Activated T-cell treated with anti-CD3 and anti-CD28 coated beads, Interleukin-2, amount 50 U/mL, for 4 hours (primary cell): ENCODE data around the gene FXYD1. TPM values are rescaled to one million over a fixed set of nuclear protein-coding genes. Genes with fewer than 3 reads are reported as not detected.
"Not testable (repeated sequence)": the region's sequence is repeated elsewhere in the genome, so short reads cannot be mapped to it uniquely, and the experiment has no call there.

Source experiments
- ATAC-seq, 2 donors: fragments of 200-7000 bp; cut with Tn5 transposase; one replicate each; pipeline ENCODE4 v1.10.0; 2021
- DNase-seq: peaks from one replicate; pipeline ENCODE4 v3.0.0-alpha.2; 2020
- H3K27me3 Mint-ChIP-seq: one replicate; pipeline ENCODE4 v1.8.0; 2021; ENCODE audit warnings: low read depth, mixed read lengths
- H3K36me3 Mint-ChIP-seq: one replicate; pipeline ENCODE4 v1.8.0; 2022; ENCODE audit warnings: mixed read lengths; ENCODE audit not compliant: insufficient read depth
- H3K4me1 Mint-ChIP-seq: one replicate; pipeline ENCODE4 v1.8.0; 2021; ENCODE audit warnings: low read depth, mixed read lengths
- H3K4me3 Mint-ChIP-seq: one replicate; pipeline ENCODE4 v1.8.0; 2021; ENCODE audit warnings: mild to moderate bottlenecking, moderate library complexity, mixed read lengths
- H3K9me3 Mint-ChIP-seq: one replicate; pipeline ENCODE4 v1.8.0; 2021; ENCODE audit warnings: mixed read lengths
- total RNA-seq, 3 donors: library from RNA; stranded (reverse); gene quantifications; one replicate each; pipeline ENCODE4 v1.2.1, GENCODE V29; 2021

The FXYD1 gene
- 1 to 10 TPM in 2 of 3 donors, under 1 TPM in 1; 0.95 to 1.6 (median 1.4) TPM for total RNA-seq

DNA sequence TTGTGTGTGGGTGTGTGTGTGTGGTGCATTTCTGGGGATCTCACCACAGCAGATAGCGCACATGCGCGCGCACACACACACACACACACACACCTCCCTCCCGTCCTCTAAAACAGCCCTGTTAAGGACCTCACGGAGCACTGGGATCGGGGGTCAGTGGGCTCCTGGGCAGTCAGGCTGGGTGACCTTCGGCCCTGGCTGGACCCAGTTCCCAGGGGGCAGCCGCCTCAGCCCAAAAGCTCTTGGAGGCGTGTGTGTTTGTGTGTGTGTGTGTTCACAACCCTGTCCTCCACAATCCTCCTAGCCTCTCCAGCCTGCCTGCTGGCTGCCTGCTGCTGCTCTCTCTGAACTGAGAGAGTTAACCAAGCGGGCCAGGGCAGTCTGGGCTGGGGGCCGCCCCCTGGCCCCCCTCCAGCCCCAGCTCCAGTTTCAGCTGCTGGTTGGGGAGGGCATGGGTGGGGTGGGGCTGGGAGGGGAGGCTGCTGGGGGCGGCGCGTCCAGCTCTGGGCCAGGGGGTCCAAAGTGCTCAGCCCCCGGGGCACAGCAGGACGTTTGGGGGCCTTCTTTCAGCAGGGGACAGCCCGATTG lies at the start of gene FXYD1:
FXYD1 (plus strand) TSS at position 520 of the 588 bp plus-strand sequence. CDS start 1,256 bp downstream, outside the sequence.
- no peak within 1 kb of the TSS for H3K4me3 Mint-ChIP-seq
- DNase-seq: no peak
- peaks cover 22% of the 10 kb centered on the region for H3K4me1 Mint-ChIP-seq
- H3K9me3 Mint-ChIP-seq: no peaks in the 10 kb centered on the region
- no peaks in the 10 kb centered on the region for H3K36me3 Mint-ChIP-seq
- no peaks in the 10 kb centered on the region for H3K27me3 Mint-ChIP-seq
- no peak for ATAC-seq

GRCh38 chr19:35089554-35089953 lies 49.1 kb upstream of the FXYD1 start:
- no peak for DNase-seq
- Mint-ChIP-seq H3K36me3 (no peaks in the 10 kb centered on the region), H3K27me3 (peaks cover 4% of the 10 kb centered on the region), H3K4me1 (peaks cover 16% of the 10 kb centered on the region), H3K4me3 (no peak overlapping the region), H3K9me3 (no peaks in the 10 kb centered on the region)
- no peak for ATAC-seq

- no peak for DNase-seq
- H3K9me3 Mint-ChIP-seq: no peaks in the 10 kb centered on the region
- no peaks in the 10 kb centered on the region for H3K36me3 Mint-ChIP-seq
- peaks cover 16% of the 10 kb centered on the region for H3K4me1 Mint-ChIP-seq
- ATAC-seq: peak in 1 of 2 donors; percentile 27
- no peak overlapping the region for H3K4me3 Mint-ChIP-seq
- H3K27me3 Mint-ChIP-seq: peaks cover 4% of the 10 kb centered on the region
Measured at GRCh38 chr19:35090160-35090505, 48.5 kb upstream of the FXYD1 start.

DNA sequence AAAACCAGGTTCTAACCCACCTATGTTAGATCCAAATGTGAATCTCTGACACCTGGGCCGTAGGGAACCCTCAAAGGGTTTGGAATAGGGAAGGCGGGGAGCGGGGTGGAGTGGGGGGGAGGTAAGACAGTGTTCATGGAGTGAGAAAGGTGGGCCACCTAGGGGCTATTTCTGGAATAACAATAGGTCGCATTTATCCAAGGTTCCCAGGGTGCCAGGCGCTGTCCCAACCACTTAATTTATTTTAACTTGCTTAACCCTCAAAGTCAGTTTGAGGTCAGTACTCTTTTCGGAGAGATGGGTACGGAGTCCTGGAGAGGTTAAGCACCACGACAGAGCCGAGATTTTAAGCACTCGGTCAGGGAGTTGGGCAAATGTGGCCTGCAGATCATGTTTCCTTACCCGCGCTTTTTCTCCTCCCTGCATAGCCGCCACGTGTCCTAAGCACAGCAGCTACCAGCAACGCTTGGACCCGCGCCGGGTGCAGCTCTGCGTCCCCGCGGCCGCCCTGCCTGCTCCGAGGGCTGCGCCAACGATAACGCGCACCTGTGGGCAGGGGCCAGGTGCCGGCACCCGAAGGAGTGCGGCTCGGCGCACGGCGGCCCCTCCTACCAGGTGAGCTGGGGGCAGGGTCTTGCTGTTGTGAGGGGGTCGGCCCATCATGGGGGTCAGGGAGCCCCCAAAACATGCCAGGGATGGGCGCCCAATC lies 48.0 kb upstream of the FXYD1 start:
- Mint-ChIP-seq H3K27me3 (peaks cover 4% of the 10 kb centered on the region), H3K9me3 (no peaks in the 10 kb centered on the region), H3K36me3 (no peaks in the 10 kb centered on the region), H3K4me3 (no peak overlapping the region), H3K4me1 (peaks cover 12% of the 10 kb centered on the region)
- DNase-seq (peak; percentile 32), ATAC-seq (peak; percentile 82 to 87)

DNA sequence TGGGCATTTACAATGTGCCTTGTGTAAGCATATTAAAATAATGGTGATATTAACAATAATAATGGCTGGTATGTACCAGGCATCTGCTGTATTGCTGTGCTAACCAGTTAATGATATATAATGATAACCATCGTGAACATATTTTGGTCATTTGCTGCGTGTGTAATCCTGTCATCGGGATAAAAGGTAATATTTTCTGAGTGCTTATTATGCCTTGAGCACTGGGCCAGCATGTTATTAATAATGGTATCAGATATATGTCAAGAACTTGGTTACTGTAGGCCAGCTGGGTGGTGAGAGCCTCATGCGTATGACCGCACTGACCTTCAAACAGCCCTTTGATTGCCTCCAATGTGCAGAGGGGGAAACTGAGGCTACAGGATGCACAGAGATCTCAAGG lies 45.2 kb upstream of the FXYD1 start:
- peaks cover 4% of the 10 kb centered on the region for H3K27me3 Mint-ChIP-seq
- H3K36me3 Mint-ChIP-seq: no peaks in the 10 kb centered on the region

GRCh38 chr19:35093941-35094647 lies 44.5 kb upstream of the FXYD1 start:
- Mint-ChIP-seq H3K4me3 (no peak overlapping the region), H3K9me3 (no peaks in the 10 kb centered on the region), H3K36me3 (no peaks in the 10 kb centered on the region), H3K27me3 (peaks cover 4% of the 10 kb centered on the region), H3K4me1 (peaks cover 4% of the 10 kb centered on the region)
- ATAC-seq (no peak), DNase-seq (no peak)

More for the DNA sequence above, 45.2 kb upstream of the FXYD1 start:
- Mint-ChIP-seq H3K4me3 (no peak overlapping the region), H3K9me3 (no peaks in the 10 kb centered on the region), H3K4me1 (peaks cover 4% of the 10 kb centered on the region)
- ATAC-seq (no peak), DNase-seq (no peak)

DNA sequence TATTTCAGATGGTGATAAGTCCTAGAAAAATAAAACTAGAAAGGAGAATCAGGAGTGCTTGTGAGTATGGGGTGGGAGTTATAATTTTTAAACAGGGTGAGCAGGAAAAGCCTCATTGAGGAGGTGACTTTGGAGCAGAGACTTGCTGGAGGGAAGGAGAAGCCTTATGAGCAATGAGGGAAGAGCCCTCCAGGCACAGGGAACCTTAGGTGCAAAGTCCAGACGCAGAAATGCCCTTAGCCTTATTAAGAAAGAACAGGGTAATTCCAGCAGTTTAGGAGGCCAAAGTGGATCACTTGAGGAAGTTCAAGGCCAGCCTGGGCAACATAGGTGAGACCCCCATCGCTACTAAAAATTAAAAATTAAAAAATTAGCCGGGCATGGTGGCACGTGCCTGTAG lies 44.0 kb upstream of the FXYD1 start:
- DNase-seq (no peak), ATAC-seq (no peak)
- Mint-ChIP-seq H3K36me3 (no peaks in the 10 kb centered on the region), H3K4me1 (peaks cover 4% of the 10 kb centered on the region), H3K27me3 (peaks cover 4% of the 10 kb centered on the region), H3K4me3 (no peak overlapping the region), H3K9me3 (no peaks in the 10 kb centered on the region)

GRCh38 chr19:35095667-35096368 lies 42.8 kb upstream of the FXYD1 start:
- H3K4me1 Mint-ChIP-seq: no peaks in the 10 kb centered on the region
- H3K9me3 Mint-ChIP-seq: no peaks in the 10 kb centered on the region
- DNase-seq (no peak), ATAC-seq (no peak)
- no peaks in the 10 kb centered on the region for H3K36me3 Mint-ChIP-seq
- no peaks in the 10 kb centered on the region for H3K27me3 Mint-ChIP-seq
- H3K4me3 Mint-ChIP-seq: no peak overlapping the region

DNA sequence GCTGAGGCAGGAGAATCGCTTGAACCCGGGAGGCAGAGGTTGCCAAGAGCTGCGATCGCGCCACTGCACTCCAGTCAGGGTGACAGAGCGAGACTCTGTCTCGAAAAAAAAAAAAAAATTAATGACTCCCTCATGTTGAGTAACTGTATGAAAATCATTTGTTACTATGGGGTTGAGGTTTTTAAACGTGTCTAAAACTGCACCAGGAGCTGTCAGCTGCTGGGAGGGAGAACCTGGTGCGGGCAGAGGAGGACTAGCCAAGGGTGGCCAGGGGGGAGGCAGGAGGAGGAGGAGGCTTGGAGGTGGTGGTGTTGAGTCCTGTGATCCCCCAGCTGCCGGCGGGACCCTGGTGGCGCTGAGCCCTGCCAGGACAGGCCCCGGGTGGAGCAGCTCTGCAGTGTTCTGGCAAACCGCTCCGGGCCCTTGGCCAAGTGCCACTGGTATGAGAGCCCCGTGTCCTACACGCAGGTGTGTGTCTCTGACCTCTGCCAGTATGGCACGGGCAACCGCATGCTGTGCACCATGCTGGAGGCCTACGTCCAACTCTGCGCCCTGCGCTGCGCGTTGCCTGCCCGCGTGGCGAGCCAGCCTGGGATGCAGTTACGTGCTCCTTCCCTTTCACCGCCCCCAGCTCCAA lies 40.1 kb upstream of the FXYD1 start:
- DNase-seq: no peak

DNA sequence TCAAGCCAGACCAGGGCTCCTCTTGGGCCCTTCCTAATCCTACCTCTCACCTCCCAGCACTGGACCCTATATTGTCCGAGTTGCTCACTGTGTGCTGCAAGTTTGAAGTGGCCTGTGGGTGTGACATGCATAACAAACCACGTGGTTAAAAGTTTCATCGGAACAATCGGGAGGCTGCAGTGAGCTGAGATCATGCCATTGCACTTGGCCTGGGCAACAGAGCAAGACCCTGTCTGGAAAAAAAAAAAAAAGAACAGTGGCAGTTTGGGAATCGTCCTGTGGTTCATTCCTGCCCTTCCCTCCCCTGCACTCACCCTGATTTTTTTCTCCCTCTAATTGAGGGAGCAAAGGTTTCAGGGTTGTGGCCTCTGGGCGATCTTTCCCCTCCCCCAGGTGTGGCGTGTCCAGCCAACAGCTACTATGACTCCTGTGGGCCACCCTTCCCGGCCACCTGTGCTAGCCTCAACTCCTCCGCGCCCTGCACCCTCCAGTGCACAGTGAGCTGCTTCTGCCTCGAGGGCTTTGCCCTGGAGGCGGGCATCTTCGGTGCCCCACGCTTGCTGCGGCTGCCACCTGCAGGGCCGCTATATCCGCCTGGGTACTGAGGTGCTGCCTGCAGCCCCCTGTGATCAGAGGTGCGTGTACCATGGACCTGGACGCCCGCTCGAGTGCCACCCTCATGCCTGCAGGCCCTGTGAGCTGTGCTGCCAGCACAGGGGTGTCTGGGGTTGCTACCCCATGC lies 39.3 kb upstream of the FXYD1 start:
- Mint-ChIP-seq H3K4me1 (no peaks in the 10 kb centered on the region), H3K27me3 (no peaks in the 10 kb centered on the region), H3K36me3 (no peaks in the 10 kb centered on the region), H3K4me3 (no peak overlapping the region), H3K9me3 (no peaks in the 10 kb centered on the region)
- DNase-seq (no peak), ATAC-seq (no peak)

More for the DNA sequence above, 40.1 kb upstream of the FXYD1 start:
- H3K27me3 Mint-ChIP-seq: no peaks in the 10 kb centered on the region
- H3K36me3 Mint-ChIP-seq: no peaks in the 10 kb centered on the region
- no peak for ATAC-seq
- no peaks in the 10 kb centered on the region for H3K4me1 Mint-ChIP-seq
- no peaks in the 10 kb centered on the region for H3K9me3 Mint-ChIP-seq
- H3K4me3 Mint-ChIP-seq: no peak overlapping the region

DNA sequence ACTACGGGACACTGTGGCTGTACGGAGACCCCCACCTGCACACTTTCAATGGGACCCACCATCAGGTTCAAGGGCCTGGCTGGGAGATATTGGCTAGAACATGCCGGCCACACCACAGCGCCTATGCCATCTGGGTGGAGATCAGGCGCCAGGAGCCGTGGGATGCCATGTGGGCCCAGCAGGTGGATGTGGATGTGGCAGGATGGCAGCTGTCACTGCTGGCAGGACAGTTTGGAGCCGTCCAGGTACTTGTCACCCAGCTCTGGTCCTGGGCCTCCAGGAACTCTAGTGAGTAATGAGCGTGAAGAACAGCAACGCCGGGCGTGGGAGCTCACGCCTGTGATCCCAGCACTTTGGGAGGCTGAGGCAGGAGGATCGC lies 38.7 kb upstream of the FXYD1 start:
- Mint-ChIP-seq H3K4me3 (no peak overlapping the region), H3K27me3 (no peaks in the 10 kb centered on the region), H3K36me3 (no peaks in the 10 kb centered on the region), H3K4me1 (no peaks in the 10 kb centered on the region), H3K9me3 (no peaks in the 10 kb centered on the region)
- DNase-seq (no peak), ATAC-seq (no peak)

GRCh38 chr19:35100588-35101533 lies 37.8 kb upstream of the FXYD1 start:
- Mint-ChIP-seq H3K9me3 (no peaks in the 10 kb centered on the region), H3K4me1 (no peaks in the 10 kb centered on the region), H3K36me3 (no peaks in the 10 kb centered on the region), H3K4me3 (no peak overlapping the region), H3K27me3 (no peaks in the 10 kb centered on the region)
- ATAC-seq (no peak), DNase-seq (no peak)

DNA sequence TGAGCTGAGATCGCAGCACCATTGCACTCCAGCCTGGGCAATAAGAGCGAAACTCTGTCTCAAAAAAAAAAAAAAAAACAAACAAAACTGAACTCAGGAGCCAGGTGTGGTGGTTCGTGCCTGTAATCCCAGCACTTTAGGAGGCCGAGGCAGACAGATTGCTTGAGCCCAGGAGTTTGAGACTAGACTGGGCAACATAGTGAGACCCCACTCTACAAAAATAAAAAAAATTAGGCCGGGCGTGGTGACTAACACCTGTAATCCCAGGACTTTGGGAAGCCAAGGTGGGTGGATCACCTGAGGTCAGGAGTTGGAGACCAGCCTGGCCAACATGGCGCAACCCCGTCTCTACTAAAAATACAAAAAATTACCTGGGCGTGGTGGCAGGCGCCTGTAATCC lies 36.7 kb upstream of the FXYD1 start:
- H3K9me3 Mint-ChIP-seq, ATAC-seq, H3K36me3 Mint-ChIP-seq, H3K4me1 Mint-ChIP-seq, H3K4me3 Mint-ChIP-seq, DNase-seq, H3K27me3 Mint-ChIP-seq: not testable (repeated sequence)
